Upper lobe of left lung (tissue), 4 donors: ENCODE data around the gene PIK3IP1.

Source experiments
- POLR2AphosphoS5 ChIP-seq, 2 donors: sonication (generic); formaldehyde crosslinking; IDR thresholded peaks; one replicate each; pipeline ENCODE4 v1.5.1; 2017; ENCODE audit warnings: antibody characterized with exemption in 2 of 2
- TF ChIP-seq, protein P1 (sequence below), 6 experiments: fragments of 450-650 bp in 4 of 6; fragments of 200-600 bp in 2 of 6; sonication (generic) in 2 of 6; IDR thresholded peaks; one replicate each; pipeline ENCODE4 v1.5.1; 2016 to 2019; ENCODE audit warnings: antibody characterized with exemption in 6 of 6

GRCh38 chr22:31276426-31277167 is 15.7 kb downstream of the PIK3IP1 start:
- no peak for TF ChIP-seq POLR2AphosphoS5 (IDR thresholded peaks at IDR 0.05)
- TF ChIP-seq, protein P1, sequence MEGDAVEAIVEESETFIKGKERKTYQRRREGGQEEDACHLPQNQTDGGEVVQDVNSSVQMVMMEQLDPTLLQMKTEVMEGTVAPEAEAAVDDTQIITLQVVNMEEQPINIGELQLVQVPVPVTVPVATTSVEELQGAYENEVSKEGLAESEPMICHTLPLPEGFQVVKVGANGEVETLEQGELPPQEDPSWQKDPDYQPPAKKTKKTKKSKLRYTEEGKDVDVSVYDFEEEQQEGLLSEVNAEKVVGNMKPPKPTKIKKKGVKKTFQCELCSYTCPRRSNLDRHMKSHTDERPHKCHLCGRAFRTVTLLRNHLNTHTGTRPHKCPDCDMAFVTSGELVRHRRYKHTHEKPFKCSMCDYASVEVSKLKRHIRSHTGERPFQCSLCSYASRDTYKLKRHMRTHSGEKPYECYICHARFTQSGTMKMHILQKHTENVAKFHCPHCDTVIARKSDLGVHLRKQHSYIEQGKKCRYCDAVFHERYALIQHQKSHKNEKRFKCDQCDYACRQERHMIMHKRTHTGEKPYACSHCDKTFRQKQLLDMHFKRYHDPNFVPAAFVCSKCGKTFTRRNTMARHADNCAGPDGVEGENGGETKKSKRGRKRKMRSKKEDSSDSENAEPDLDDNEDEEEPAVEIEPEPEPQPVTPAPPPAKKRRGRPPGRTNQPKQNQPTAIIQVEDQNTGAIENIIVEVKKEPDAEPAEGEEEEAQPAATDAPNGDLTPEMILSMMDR (IDR thresholded peaks at IDR 0.05): no peak
